ENCODE measurements around the gene MAP3K20. TPM values are rescaled to one million over a fixed set of nuclear protein-coding genes. Genes with fewer than 3 reads are reported as not detected.
"Not testable (repeated sequence)": the region's sequence is repeated elsewhere in the genome, so short reads cannot be mapped to it uniquely, and the experiment has no call there.

MAP3K20 gene
- total RNA-seq, 4 donors from 2014 or later = 24.1 to 34.5 (median 25.6) TPM

GRCh38 chr2:173305303-173305702 lies 229.7 kb downstream of the MAP3K20 start:
- Histone ChIP-seq H3K36me3 (no peaks in the 10 kb centered on the region), H3K4me3 (replicated peaks in 1 of 3) (no peak overlapping the region), H3K9me3 (no peaks in the 10 kb centered on the region), H3K4me1 (no peaks in the 10 kb centered on the region), H3K27ac (no peak overlapping the region), H3K27me3 (no peaks in the 10 kb centered on the region)
- intact Hi-C loops (cut with DNase I) = no loop called here
- WGBS, 2 donors = 87 to 97% methylated on average over 2 of the region's 2 CpGs
- no peak for DNase-seq
- TF ChIP-seq POLR2A (IDR thresholded peaks at IDR 0.05) = no peak
- TF ChIP-seq CTCF (IDR thresholded peaks at IDR 0.05) = no peak

GRCh38 chr2:173307293-173307692 lies 231.6 kb downstream of the MAP3K20 start:
- intact Hi-C loops (cut with DNase I) = no loop called here
- Histone ChIP-seq H3K27ac (no peak overlapping the region), H3K4me1 (no peaks in the 10 kb centered on the region), H3K27me3 (no peaks in the 10 kb centered on the region), H3K36me3 (no peaks in the 10 kb centered on the region), H3K9me3 (no peaks in the 10 kb centered on the region), H3K4me3 (replicated peaks in 1 of 3) (no peak overlapping the region)
- DNase-seq = no peak
- WGBS, 2 donors = 41 to 44% methylated on average over 4 of the region's 4 CpGs
- TF ChIP-seq CTCF (IDR thresholded peaks at IDR 0.05) (no peak), POLR2A (IDR thresholded peaks at IDR 0.05) (no peak)

GRCh38 chr2:173309370-173309769 lies 233.7 kb downstream of the MAP3K20 start:
- intact Hi-C loops (cut with DNase I); H3K4me3 ChIP-seq (replicated peaks in 1 of 3): not testable (repeated sequence)
- 64 to 74% methylated on average over 5 of the region's 5 CpGs for WGBS, 2 donors

GRCh38 chr2:173311844-173312606 lies 236.4 kb downstream of the MAP3K20 start:
- H3K36me3 ChIP-seq = no peaks in the 10 kb centered on the region
- H3K9me3 ChIP-seq = no peaks in the 10 kb centered on the region
- H3K4me1 ChIP-seq = no peaks in the 10 kb centered on the region
- WGBS, 2 donors = 93% methylated on average over 9 of the region's 9 CpGs
- DNase-seq = no peak
- intact Hi-C loops (cut with DNase I) = no loop called here
- H3K27me3 ChIP-seq = no peaks in the 10 kb centered on the region
- H3K4me3 ChIP-seq (replicated peaks in 1 of 3) = no peak overlapping the region
- no peak overlapping the region for H3K27ac ChIP-seq
- TF ChIP-seq POLR2A (IDR thresholded peaks at IDR 0.05) (no peak), CTCF (IDR thresholded peaks at IDR 0.05) (no peak)

More at GRCh38 chr2:173309370-173309769, 233.7 kb downstream of the MAP3K20 start:
- not testable (repeated sequence) for H3K9me3 ChIP-seq, H3K4me1 ChIP-seq, H3K36me3 ChIP-seq, H3K27ac ChIP-seq, H3K27me3 ChIP-seq, DNase-seq

Measured in thyroid gland (tissue), 4 donors.